Activated CD4-positive, CD25-positive, alpha-beta regulatory T cell treated with anti-CD3 and anti-CD28 coated beads, Interleukin-2, amount 50 U/mL, for 24 hours (primary cell): ENCODE measurements around the gene CTSS.

Source experiments
- ATAC-seq, 2 donors: fragments of 150-1000 bp; cut with Tn5 transposase; one replicate each; pipeline ENCODE4 v1.10.0; 2021; ENCODE audit warnings: mild to moderate bottlenecking in 1 of 2, moderate library complexity in 1 of 2

CTSS gene

DNA sequence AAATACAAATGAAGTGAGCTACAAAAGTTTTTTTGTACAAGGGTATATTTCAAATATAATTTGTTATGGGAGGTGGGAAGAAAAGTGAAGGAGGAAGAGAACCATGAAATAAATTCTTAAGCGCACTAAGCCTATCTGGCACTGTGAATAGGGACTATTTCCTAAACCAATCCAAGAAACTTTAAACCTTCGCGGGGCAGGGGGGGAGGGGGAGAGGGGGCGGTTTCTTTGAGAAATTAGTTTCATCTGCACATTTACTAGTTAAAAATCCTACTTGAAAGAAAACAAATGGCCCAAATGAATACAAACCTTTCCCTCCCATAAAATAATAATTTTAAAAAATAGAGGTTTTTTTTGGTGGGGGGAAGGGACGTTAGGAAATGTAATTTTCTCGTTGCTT lies 69.0 kb downstream of the CTSS start:
- no peak for ATAC-seq

DNA sequence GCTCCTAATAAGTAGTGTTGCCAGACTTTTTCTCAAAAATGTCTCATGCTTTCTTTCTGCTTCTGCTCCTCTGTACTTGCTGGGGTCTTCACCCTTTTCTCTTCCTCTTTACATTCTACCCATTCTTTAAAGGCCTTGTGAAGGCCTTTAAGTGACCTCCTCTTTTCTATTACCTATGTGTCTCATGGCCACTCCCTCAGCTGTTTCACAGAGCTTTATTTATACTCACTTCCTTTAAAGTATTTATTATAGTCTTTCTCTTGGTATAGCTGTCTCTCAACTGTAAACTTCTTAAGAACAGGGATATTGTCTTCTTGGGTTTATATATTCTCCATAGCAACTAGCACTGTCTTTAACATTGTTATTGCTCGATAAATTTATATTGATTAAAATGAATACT lies 69.4 kb downstream of the CTSS start:
- no peak for ATAC-seq

GRCh38 chr1:150695561-150695960 lies 70.0 kb downstream of the CTSS start:
- ATAC-seq = no peak

DNA sequence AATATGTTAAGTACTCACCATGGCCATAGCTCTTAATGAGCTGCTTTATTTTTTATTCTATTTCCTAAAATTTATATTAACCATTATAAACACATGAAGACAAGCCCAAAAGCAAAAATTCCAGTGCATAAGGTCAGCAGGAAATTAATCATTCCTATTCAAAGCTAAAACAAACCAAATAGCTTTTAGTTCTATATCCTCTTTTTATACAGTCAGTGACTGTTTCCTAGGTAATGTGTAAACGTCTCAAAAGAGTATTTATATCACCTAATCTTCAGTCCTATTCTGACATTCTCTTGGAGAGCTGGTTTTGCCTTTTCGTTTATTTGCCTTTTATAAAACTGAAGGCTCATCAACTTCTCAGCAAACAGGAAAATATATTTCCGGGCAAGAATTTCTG lies 72.9 kb downstream of the CTSS start:
- no peak for ATAC-seq

DNA sequence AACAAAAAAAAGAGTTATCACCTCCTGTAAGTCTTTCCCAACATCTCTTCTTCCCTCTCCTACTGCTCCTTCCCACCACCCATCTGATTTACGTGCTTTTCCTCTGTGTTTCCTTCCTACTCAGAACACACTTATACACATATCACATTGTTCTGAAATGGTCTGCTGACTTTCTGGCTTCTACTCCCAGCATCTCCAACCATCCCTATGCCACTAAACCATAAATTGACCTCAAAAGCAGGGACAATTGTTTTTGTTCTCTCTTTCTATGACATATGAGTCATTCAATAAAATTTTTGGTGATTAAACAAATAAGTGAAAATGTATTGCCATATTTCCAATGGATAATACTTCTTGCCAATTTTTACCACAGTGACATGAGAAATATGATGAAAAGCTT lies 76.8 kb downstream of the CTSS start:
- ATAC-seq = no peak

- no peak for ATAC-seq
These were observed 79.3 kb downstream of the CTSS start for GRCh38 chr1:150686275-150686674.

- ATAC-seq = no peak
These were observed 81.7 kb downstream of the CTSS start for GRCh38 chr1:150683914-150684313.
